Psoas muscle (tissue), 8 donors: ENCODE results near the gene FNDC4. TPM values are rescaled to one million over a fixed set of nuclear protein-coding genes. Genes with fewer than 3 reads are reported as not detected.
A peak's percentile ranks its signal among the peaks of the same experiment; 100 is the strongest.

ENCODE experiments used
- ATAC-seq, 4 donors: fragments of 200-7000 bp; cut with Tn5 transposase; one replicate each; pipeline ENCODE4 v1.9.1; 2020; ENCODE audit warnings: moderate library complexity in 3 of 4, mild to moderate bottlenecking in 2 of 4
- DNase-seq, 2 donors: peaks; one replicate each; pipeline ENCODE4 v3.0.0-alpha.2; 2020
- H3K27ac ChIP-seq: fragments of 200-600 bp; one replicate; pipeline ENCODE4 v1.8.0; 2022
- H3K27me3 ChIP-seq, 3 donors: fragments of 200-600 bp in 1 of 3; one replicate each; pipeline versions ENCODE4 v1.6.1 to v1.8.0; 2013 to 2022; ENCODE audit warnings: low read length in 2 of 3, mild to moderate bottlenecking in 2 of 3, moderate library complexity in 1 of 3; ENCODE audit not compliant: insufficient read depth in 3 of 3
- H3K36me3 ChIP-seq, 2 donors: fragments of 200-600 bp in 1 of 2; one replicate each; pipeline versions ENCODE4 v1.6.1 to v1.8.0; 2013 to 2022; ENCODE audit warnings: low read depth in 1 of 2, mild to moderate bottlenecking in 1 of 2, moderate library complexity in 1 of 2; ENCODE audit not compliant: insufficient read depth in 1 of 2
- H3K4me1 ChIP-seq: fragments of 200-600 bp; one replicate; pipeline ENCODE4 v1.8.0; 2022
- H3K4me3 ChIP-seq: fragments of 200-600 bp; one replicate; pipeline ENCODE4 v1.8.0; 2022; ENCODE audit warnings: mild to moderate bottlenecking
- H3K9me3 ChIP-seq: fragments of 200-600 bp; one replicate; pipeline ENCODE4 v1.8.0; 2022
- WGBS, 3 donors: extraction: QIAGEN DNeasy Blood & Tissue Kit; methylation state at CpG; one replicate each; pipeline versions ENCODE4 v1.1.6 to v1.1.7; 2013; 5-methylcytosine and 5-hydroxymethylcytosine counted together
- intact Hi-C, 2 donors: fragments of 100-400 bp; cut with DNase I; formaldehyde crosslinking; loops; one replicate each; pipeline versions ENCODE4 v1.11.0 to v1.14.2; 2022
- polyA plus RNA-seq, 3 donors: library from polyadenylated mRNA; stranded (reverse); fragments of 200-250 nt; gene quantifications; one replicate each; pipeline ENCODE4 v1.2.3, GENCODE V29; 2013
- total RNA-seq, 4 donors: library from RNA; stranded (reverse); fragmentation: NEBNext Ultra II Directional in 2 of 4; extraction: Animal tissue kit (Norgen Biotek cat#: 25700) in 2 of 4; gene quantifications; one replicate each; pipeline versions ENCODE4 v1.2.1 to v1.2.4, GENCODE V29; 2021 to 2023
- TF ChIP-seq, protein P1 (sequence below): fragments of 200-600 bp; IDR thresholded peaks from one replicate; pipeline ENCODE4 v1.8.0; 2022; ENCODE audit warnings: antibody characterized with exemption
- donor health status: healthy with polysubstance abuse.
- donor health status: DM: no; HTN: no; CAD: no; lungs with moderate emphysema.
- donor health status: Bipolar disorder and iron deficiency.
- donor health status: healthy.
- donor health status: DM: yes; HTN: yes; CAD: no.
- donor health status: DM: no; HTN: no; CAD: no.
- donor health status: DM: no; HTN: no; CAD: no.
- donor health status: DM: yes; HTN: yes; CAD: no.

The FNDC4 gene
- total and polyA plus RNA-seq, 7 donors: 1.7 to 38.1 (median 3.9) TPM

DNA sequence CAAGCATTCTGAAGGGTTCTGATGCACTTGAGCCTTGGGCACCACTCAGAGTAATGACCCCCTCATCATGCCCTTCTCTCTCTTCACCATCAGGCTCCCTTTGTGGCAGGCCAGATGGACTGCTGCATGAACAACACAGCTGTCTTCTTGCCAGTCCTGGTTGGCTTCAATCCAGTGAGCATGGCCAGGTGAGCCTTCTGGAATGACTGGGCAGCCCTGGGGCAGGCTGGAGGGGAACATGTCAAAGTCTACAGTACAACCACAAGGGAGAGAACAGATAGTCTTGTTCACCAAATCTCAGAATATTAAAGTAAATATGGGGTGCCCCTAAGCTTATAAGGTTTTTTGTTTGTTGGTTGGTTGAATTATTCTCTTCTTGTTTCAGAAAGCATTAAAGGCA, 6.0 kb upstream of the FNDC4 start:
- DNase-seq: no peak

DNA sequence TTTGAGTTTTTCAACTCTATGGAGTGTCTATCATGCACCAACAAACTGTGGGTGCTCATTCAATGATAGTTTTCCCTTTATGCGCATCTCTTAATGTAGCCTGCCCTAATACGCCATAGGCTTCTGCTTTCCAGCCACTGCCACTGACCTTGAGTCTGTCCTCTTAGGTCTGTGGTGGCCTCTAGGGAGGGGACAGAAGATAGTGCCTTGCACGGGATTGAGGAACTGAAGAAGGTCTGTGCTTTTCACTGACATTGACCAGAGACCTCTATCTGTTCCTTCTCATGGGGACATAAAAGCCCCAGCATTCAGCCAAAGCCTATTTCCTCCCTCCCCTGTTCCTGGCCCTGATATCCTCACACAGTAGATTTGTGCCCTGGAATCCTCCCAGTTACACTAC, 4.0 kb upstream of the FNDC4 start:
- TF ChIP-seq, protein P1, sequence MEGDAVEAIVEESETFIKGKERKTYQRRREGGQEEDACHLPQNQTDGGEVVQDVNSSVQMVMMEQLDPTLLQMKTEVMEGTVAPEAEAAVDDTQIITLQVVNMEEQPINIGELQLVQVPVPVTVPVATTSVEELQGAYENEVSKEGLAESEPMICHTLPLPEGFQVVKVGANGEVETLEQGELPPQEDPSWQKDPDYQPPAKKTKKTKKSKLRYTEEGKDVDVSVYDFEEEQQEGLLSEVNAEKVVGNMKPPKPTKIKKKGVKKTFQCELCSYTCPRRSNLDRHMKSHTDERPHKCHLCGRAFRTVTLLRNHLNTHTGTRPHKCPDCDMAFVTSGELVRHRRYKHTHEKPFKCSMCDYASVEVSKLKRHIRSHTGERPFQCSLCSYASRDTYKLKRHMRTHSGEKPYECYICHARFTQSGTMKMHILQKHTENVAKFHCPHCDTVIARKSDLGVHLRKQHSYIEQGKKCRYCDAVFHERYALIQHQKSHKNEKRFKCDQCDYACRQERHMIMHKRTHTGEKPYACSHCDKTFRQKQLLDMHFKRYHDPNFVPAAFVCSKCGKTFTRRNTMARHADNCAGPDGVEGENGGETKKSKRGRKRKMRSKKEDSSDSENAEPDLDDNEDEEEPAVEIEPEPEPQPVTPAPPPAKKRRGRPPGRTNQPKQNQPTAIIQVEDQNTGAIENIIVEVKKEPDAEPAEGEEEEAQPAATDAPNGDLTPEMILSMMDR: no peak
- Histone ChIP-seq H3K4me1 (peaks cover 5% of the 10 kb centered on the region), H3K27me3 (peaks cover 0 to 37% (median 7%) of the 10 kb centered on the region in 3 donors), H3K36me3 (no peaks in the 10 kb centered on the region), H3K9me3 (no peaks in the 10 kb centered on the region), H3K27ac (no peak overlapping the region), H3K4me3 (no peak overlapping the region)
- no peak for ATAC-seq
- 78 to 88% (median 88%) methylated on average over 3 of the region's 3 CpGs for WGBS, 3 donors
- DNase-seq: no peak
- intact Hi-C loops: loop anchor here in 1 of 2 donors (10.0 kb wide), 1 partner anchor 126 kb away; the partner anchor contains the start of genes CCDC121 and GPN1

More for the DNA sequence above, 6.0 kb upstream of the FNDC4 start:
- Histone ChIP-seq H3K36me3 (no peaks in the 10 kb centered on the region), H3K9me3 (no peaks in the 10 kb centered on the region), H3K27ac (no peak overlapping the region), H3K27me3 (peaks cover 0 to 16% (median 2%) of the 10 kb centered on the region in 3 donors), H3K4me3 (no peak overlapping the region), H3K4me1 (no peaks in the 10 kb centered on the region)
- TF ChIP-seq, protein P1: no peak
- ATAC-seq: peak in 3 of 4 donors; percentile 29 to 64 (median 61)
- intact Hi-C loops: no loop called here

DNA sequence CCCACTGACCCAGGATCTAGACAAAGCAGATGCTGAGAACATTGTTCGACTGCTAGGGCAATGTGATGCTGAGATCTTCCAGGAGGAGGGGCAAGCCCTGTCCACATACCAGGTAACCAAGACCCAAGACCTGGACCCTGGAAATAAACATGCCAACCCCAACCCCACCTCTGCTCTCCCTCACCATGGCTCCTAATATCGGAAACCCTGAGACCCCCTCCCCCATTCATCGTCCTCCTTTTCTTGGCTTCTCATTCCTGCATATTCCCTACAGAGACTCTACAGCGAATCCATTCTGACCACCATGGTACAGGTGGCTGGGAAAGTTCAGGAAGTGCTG, 2.3 kb upstream of the FNDC4 start:
- no peak overlapping the region for H3K4me3 ChIP-seq
- ATAC-seq (no peak), DNase-seq (no peak)
- intact Hi-C loops: loop anchor here in 1 of 2 donors (10.0 kb wide), 1 partner anchor 128 kb away; the partner anchor contains the start of genes CCDC121 and GPN1
- no peaks in the 10 kb centered on the region for H3K36me3 ChIP-seq
- H3K27me3 ChIP-seq: peaks cover 0 to 37% (median 7%) of the 10 kb centered on the region in 3 donors
- 68 to 79% (median 76%) methylated on average over 4 of the region's 4 CpGs for WGBS, 3 donors
- no peaks in the 10 kb centered on the region for H3K9me3 ChIP-seq
- no peak overlapping the region for H3K27ac ChIP-seq
- TF ChIP-seq, protein P1: no peak
- H3K4me1 ChIP-seq: peaks cover 5% of the 10 kb centered on the region

DNA sequence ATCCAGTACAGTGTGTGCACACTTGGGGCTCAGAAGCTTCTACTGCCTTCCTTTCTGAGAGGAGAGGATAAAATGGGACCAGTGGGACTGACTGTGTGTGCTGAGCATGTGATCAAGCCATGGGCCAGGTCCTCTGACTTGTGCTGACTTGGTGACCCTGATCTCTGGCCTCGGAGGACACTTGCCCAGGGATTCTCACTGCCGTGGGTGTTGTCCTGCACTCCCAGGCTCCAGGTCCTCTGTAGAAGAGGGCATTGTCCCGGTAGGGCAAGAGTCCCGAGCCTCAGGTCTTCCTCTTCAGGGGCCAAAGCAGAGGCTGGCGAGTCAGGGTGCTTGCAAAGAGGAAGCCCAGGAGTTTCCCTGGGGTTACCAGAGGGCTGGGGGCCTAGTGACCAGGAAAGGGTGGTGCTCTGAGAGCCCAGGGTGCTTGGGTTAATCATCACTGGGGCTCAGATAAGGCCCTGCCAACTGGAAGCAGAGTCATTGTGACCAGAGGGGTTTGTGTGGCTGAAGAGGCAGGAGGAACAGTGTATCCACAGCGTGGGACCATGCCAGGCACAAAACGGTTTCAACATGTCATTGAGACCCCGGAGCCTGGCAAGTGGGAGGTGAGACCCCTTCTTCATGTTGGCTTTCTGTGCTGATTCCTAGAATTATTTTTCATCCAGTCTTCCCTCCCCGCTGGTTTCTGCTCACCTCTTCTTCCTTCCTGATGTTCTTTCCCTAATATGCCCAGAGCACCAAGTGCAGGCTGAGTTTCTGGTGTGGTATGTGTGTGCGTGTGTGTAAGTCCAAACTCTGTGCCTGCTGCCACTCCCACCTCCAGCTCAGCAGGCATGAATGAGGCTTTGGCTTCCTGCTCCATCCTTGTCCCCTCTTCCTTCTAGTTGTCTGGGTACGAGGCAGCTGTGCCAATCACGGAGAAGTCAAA, 1.6 kb upstream of the FNDC4 start, which contains the start of gene GCKR:
Gene GCKR (plus strand): TSS at position 483 of the 931 bp plus-strand sequence. CDS start 66 bp downstream, at position 549.
- ATAC-seq (no peak), DNase-seq (no peak)
- H3K4me3 ChIP-seq: no peak within 1 kb of the TSS
- WGBS, 3 donors: 79 to 82% (median 80%) methylated on average over 12 of the region's 12 CpGs
- intact Hi-C loops: loop anchor here in 1 of 2 donors (10.0 kb wide), 1 partner anchor 128 kb away; the partner anchor contains the start of genes CCDC121 and GPN1
- H3K27ac ChIP-seq: no peak within 1 kb of the TSS
- no peaks in the 10 kb centered on the region for H3K9me3 ChIP-seq
- TF ChIP-seq, protein P1: no peak
- peaks cover 5% of the 10 kb centered on the region for H3K4me1 ChIP-seq
- peaks cover 0 to 37% (median 7%) of the 10 kb centered on the region in 3 donors for H3K27me3 ChIP-seq
- no peaks in the 10 kb centered on the region for H3K36me3 ChIP-seq
